K562 (cell line): ENCODE data around the gene XBP1. TPM values are rescaled to one million over a fixed set of nuclear protein-coding genes. Genes with fewer than 3 reads are reported as not detected.

Experiments
- COPS2 ChIP-seq: fragments of 450-650 bp; conservative IDR thresholded peaks from 2 replicates; pipeline ENCODE4 v1.6.1; 2016; ENCODE audit warnings: mild to moderate bottlenecking, moderate library complexity
- CREB3 ChIP-seq: fragments of 450-650 bp; conservative IDR thresholded peaks from 2 replicates; pipeline ENCODE4 v1.6.1; 2016; ENCODE audit warnings: missing genetic modification characterization, low read depth, mild to moderate bottlenecking, missing compliant biosample characterization, moderate library complexity
- CUX1 ChIP-seq: fragments of 200-800 bp; sonication (Bioruptor generic); IDR thresholded peaks from 2 replicates; pipeline ENCODE4 v1.6.1; 2016; ENCODE audit warnings: missing genetic modification characterization, missing compliant biosample characterization
- DNMT1 ChIP-seq: fragments of 450-650 bp; IDR thresholded peaks from 2 replicates; pipeline ENCODE4 v1.6.1; 2016; ENCODE audit warnings: antibody characterized with exemption, mild to moderate bottlenecking
- FOXA3 ChIP-seq, 2 experiments: fragments of 450-650 bp in 1 of 2; sonication (generic) in 1 of 2; formaldehyde crosslinking; IDR thresholded peaks in 1 of 2; conservative IDR thresholded peaks in 1 of 2; 2 replicates each; pipeline versions ENCODE4 v1.4.0 to v1.8.0; 2020 to 2022; ENCODE audit warnings: mild to moderate bottlenecking in 2 of 2, missing genetic modification reagents in 1 of 2
- HEY1 ChIP-seq: fragments of 250-450 bp; sonication (Bioruptor Pico); IDR thresholded peaks from 2 replicates; pipeline ENCODE4 v1.5.0; 2020; ENCODE audit warnings: mild to moderate bottlenecking, moderate library complexity, borderline replicate concordance
- HINFP ChIP-seq: fragments of 450-650 bp; conservative IDR thresholded peaks from 2 replicates; pipeline ENCODE4 v1.6.1; 2016; ENCODE audit warnings: missing genetic modification characterization, low read depth, mild to moderate bottlenecking, control low read depth, missing compliant biosample characterization
- KLF6 ChIP-seq: fragments of 250-450 bp; sonication (Bioruptor Pico); IDR thresholded peaks from 2 replicates; pipeline ENCODE4 v1.4.0; 2020; ENCODE audit warnings: mild to moderate bottlenecking, moderate library complexity, borderline replicate concordance
- MBD2 ChIP-seq: sonication (generic); IDR thresholded peaks from 2 replicates; pipeline ENCODE4 v1.6.1; 2016; ENCODE audit warnings: low read depth, borderline replicate concordance
- MCM7 ChIP-seq, 2 experiments: fragments of 450-650 bp; IDR thresholded peaks; 2 replicates each; pipeline ENCODE4 v1.6.1; 2016 to 2018
- RB1 ChIP-seq: fragments of 450-650 bp; IDR thresholded peaks from 2 replicates; pipeline ENCODE4 v1.6.1; 2017; ENCODE audit warnings: low read depth, mild to moderate bottlenecking
- TEAD2 ChIP-seq: fragments of 450-650 bp; IDR thresholded peaks from 2 replicates; pipeline ENCODE4 v1.6.1; 2016; ENCODE audit warnings: missing genetic modification characterization, control low read depth, missing compliant biosample characterization
- TRIM28 ChIP-seq: fragments of 450-650 bp; IDR thresholded peaks from 2 replicates; pipeline ENCODE4 v1.6.1; 2017
- U2AF2 ChIP-seq: fragments of 200-400 bp; formaldehyde crosslinking; optimal IDR thresholded peaks from 2 replicates; pipeline ENCODE3; 2017; ENCODE audit warnings: low read depth, mild to moderate bottlenecking, low read length
- ZNF23 ChIP-seq: fragments of 250-450 bp; sonication (Bioruptor Pico); IDR thresholded peaks from 2 replicates; pipeline ENCODE4 v1.4.0; 2020; ENCODE audit warnings: mild to moderate bottlenecking
- ZNF280B ChIP-seq: fragments of 250-450 bp; sonication (Bioruptor Pico); IDR thresholded peaks from 2 replicates; pipeline ENCODE4 v1.5.1; 2021; ENCODE audit warnings: mild to moderate bottlenecking
- ZNF740 ChIP-seq, 3 experiments: fragments of 200-800 bp in 1 of 3; sonication (Bioruptor generic) in 1 of 3; sonication (generic) in 1 of 3; formaldehyde crosslinking in 1 of 3; IDR thresholded peaks; 2 replicates each; pipeline versions ENCODE4 v1.6.1 to v1.8.0; 2016 to 2022; ENCODE audit warnings: mild to moderate bottlenecking in 2 of 3, missing compliant biosample characterization in 2 of 3, missing genetic modification characterization in 2 of 3, missing genetic modification reagents in 1 of 3
- polyA plus RNA-seq, 8 experiments: library from polyadenylated mRNA; depleted of rRNA in 4 of 8; stranded (reverse) in 5 of 8; unstranded in 3 of 8; fragments of >200 nt; fragmentation: Nextera tagmentation in 2 of 8; fragmentation: Illumina TruSeq in 1 of 8; extraction: Ambion mirVana in 2 of 8; extraction: Trizol in 1 of 8; gene quantifications; 2 replicates each; pipeline versions ENCODE4 v1.2.1 to v1.2.3, GENCODE V29; 2011 to 2014; ENCODE audit warnings: inconsistent platforms in 1 of 8, missing spikeins in 1 of 8
- total RNA-seq, 7 experiments: library from RNA; depleted of rRNA in 6 of 7; stranded (reverse); fragments of >200 nt in 6 of 7; fragmentation: Illumina TruSeq in 2 of 7; extraction: Trizol in 2 of 7; gene quantifications; 2 replicates each; pipeline versions ENCODE4 v1.2.1 to v1.2.3, GENCODE V29; 2011 to 2021; ENCODE audit warnings: low replicate concordance in 1 of 7

Gene XBP1
- total and polyA plus RNA-seq, 9 of the 15 experiments (the other 6 are each of a cell fraction or from before 2014, with no cell fraction given) = 25.0 to 218 (median 94.6) TPM

- TF ChIP-seq HINFP (tag) (no peak), ZNF740 (CRISPR knock-in tag; IDR thresholded peaks at IDR 0.05) (no peak), ZNF740 (tag; IDR thresholded peaks at IDR 0.05) (no peak), MCM7 (IDR thresholded peaks at IDR 0.05) (no peak), ZNF23 (CRISPR knock-in tag) (no peak), MBD2 (no peak), ZNF280B (no peak), FOXA3 (CRISPR knock-in tag; conservative IDR thresholded peaks at IDR 0.05 in 1 of 2, IDR thresholded peaks at IDR 0.05 in 1 of 2) (no peak), CUX1 (no peak), CREB3 (tag) (no peak), KLF6 (CRISPR knock-in tag) (0 out of 2 replicates have a peak, but pooled peaks have one; percentile 15), DNMT1 (no peak), RB1 (no peak), HEY1 (no peak), TRIM28 (no peak), TEAD2 (no peak), COPS2 (no peak), U2AF2 (no peak)
Observed at GRCh38 chr22:28799606-28800307, 612 bp downstream of the XBP1 start (continued).
